NCI-H460 (cell line): ENCODE measurements around the gene TDRD6. TPM values are rescaled to one million over a fixed set of nuclear protein-coding genes. Genes with fewer than 3 reads are reported as not detected.
A peak's percentile ranks its signal among the peaks of the same experiment; 100 is the strongest.

Experiments used
- DNase-seq: peaks from one replicate; pipeline ENCODE4 v3.0.0-alpha.2; 2016; ENCODE audit warnings: low read depth; ENCODE audit errors: extremely low read depth
- total RNA-seq: library from RNA; depleted of rRNA; stranded (reverse); fragments of >200 nt; shearing (Covaris generic); gene quantifications from 2 replicates; pipeline ENCODE4 v1.2.3, GENCODE V29; 2014

TDRD6 gene
- total RNA-seq, 1 experiment from 2014 or later, result 0.25 TPM

DNA sequence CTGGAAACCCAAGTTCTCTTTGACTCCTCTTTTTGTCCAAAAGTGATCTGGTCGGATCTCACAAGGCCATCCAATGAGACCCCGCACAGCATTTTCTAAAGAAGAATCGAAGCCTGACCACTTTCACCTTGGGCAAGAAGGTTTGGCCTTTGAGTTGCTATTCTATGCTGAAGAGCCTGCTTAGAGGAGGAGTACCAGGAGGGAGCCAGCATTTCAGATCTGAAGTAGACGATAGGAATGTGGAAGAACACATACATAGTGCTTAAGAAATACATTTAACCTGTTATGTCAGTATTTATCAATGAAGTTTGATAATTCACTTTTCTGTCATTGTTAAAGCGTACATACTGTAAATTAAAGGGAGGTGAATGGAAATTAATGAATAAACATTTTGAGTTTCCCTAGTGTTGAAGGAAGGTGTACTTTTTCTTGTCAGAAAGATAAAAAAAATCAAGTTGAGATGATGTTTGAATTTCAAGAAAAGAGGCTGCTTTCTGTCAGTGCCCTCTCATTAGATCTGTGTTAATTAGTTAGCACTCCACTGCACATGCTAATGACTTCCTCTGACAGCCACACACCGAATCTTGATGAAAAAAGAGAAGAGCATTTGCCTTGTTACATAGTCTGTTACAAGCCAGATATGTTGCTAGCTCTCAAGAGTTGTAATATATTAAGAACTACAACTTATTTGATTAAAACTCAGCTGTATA is 10.9 kb upstream of the TDRD6 start:
- DNase-seq, result no peak

DNA sequence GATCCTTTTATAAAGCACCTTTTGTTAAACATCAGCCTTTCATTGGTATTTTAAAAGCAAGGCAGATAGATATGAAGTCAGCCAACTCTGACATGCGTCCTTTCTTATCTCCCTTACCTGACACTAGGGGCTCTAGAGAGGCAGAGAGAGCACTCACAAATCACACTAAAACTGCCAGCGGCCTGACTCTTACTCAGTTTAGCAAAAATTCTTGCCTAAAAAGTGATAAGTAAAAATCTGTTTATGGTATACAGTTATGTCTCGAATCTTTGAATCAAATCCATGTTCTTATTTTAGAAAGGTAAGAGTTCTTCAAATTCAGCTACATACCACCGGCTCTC is 10.4 kb upstream of the TDRD6 start:
- no peak for DNase-seq

DNA sequence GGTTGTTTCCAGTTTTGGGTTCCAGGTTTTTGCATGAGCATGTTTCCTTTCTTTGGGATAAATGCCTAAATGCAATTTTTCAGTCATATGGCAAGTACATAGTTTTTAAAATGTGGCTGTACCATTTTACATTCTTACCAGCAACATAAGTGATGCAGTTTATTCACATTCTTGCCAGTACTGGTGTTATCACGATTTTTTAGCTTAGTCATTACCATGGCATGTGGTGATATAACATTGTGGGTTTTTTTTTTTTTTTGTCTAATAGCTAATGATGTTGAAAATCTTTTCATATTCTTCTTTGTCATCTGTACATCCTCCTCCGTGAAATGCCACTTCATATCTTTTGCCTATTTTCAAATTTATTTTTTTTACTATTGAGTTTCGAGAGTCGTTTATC is 2.9 kb upstream of the TDRD6 start:
- no peak for DNase-seq

DNA sequence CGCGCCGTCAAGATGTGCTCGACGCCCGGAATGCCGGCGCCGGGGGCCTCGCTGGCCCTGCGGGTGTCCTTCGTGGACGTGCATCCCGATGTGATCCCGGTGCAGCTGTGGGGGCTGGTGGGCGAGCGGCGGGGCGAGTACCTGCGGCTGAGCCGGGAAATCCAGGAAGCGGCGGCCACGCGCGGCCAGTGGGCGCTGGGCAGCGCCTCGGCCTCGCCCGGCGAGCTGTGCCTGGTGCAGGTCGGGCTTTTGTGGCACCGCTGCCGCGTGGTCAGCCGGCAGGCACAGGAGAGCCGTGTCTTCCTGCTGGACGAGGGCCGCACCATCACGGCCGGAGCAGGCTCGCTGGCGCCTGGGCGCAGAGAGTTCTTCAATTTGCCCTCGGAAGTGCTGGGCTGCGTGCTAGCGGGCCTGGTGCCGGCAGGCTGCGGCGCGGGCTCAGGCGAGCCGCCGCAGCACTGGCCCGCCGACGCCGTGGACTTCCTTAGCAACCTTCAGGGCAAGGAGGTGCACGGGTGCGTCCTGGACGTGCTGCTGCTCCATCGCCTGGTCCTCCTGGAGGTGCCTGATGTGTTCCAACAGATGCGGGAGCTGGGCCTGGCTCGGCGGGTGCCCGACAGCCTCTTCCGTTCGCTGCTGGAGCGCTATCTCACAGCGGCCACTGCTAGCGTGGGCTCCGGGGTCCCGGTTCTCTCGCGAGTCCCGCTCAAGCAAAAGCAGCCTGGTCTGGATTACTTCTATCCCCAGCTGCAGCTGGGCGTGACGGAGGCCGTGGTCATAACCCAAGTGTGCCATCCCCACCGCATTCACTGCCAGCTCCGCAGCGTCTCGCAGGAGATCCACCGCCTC is 656 bp downstream of the TDRD6 start:
- no peak for DNase-seq

DNA sequence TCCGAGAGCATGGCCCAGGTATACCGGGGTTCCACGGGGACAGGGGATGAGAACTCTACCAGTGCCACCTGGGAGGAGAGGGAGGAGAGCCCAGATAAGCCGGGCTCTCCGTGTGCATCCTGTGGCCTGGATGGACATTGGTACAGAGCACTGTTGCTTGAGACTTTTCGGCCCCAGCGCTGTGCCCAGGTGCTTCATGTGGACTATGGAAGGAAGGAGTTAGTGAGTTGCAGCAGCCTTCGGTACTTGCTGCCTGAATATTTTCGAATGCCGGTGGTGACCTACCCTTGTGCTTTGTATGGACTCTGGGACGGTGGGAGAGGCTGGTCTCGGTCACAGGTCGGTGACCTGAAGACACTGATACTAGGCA is 1.3 kb downstream of the TDRD6 start:
- no peak for DNase-seq

DNA sequence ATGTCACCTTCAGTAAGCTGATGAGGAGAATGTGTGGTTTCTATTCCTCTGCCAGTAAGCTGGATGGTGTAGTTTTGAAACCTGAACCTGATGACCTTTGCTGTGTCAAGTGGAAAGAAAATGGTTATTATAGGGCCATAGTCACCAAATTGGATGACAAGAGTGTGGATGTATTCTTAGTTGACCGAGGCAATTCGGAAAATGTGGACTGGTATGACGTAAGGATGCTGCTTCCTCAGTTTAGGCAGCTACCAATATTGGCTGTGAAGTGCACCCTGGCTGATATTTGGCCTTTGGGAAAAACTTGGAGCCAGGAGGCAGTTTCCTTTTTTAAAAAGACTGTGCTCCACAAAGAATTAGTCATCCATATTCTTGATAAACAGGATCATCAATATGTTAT is 2.0 kb downstream of the TDRD6 start:
- no peak for DNase-seq

DNA sequence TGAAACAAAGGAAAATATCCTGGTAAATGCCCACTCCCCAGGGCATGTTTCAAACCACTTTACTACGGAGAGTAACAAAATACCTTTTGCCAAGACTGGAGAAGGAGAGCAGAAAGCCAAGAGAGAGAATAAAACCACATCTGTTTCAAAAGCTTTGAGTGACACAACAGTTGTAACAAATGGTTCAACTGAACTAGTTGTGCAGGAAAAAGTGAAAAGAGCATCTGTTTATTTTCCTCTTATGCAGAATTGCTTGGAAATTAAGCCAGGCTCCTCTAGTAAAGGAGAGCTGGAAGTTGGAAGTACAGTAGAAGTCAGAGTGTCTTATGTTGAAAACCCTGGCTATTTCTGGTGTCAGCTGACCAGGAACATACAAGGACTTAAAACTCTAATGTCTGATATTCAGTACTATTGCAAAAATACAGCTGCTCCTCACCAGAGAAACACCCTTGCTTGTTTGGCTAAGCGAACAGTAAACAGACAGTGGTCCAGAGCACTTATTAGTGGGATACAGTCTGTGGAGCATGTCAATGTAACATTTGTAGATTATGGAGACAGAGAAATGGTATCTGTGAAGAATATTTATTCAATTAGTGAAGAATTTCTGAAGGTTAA is 2.6 kb downstream of the TDRD6 start:
- no peak for DNase-seq

DNA sequence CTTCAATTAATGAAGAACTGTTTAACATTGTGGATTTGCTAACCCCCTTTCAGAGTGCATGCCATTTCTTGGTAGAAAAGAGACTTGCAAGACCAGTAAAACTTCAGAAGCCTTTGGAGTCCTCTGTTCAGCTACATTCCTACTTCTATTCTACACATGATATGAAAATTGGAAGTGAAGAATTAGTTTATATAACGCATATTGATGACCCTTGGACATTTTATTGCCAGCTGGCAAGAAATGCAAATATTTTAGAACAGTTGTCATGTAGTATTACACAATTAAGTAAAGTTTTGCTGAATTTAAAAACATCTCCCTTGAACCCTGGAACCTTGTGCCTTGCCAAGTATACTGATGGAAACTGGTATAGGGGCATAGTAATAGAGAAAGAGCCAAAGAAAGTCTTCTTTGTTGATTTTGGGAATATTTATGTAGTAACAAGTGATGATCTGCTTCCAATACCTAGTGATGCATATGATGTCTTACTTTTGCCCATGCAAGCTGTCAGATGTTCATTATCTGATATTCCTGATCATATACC is 3.3 kb downstream of the TDRD6 start:
- DNase-seq, result no peak

DNA sequence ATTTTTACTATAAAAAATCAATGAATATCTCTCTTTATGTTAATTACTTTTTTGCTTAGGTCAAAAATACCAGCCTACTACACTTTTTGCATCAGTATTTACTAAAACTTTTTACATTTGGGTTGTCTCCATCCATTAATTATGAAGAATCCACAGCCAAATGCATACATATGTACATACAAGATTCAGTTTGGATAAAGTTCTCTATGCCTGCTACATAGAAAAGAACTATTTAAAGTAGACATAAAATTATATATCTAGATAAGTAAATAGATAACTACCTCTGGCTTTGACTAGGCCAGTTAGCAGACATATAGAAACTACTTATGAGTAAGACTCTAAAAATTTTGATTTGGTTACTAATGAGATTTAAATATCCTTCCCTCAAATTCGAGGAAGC is 12.3 kb downstream of the TDRD6 start:
- DNase-seq, result no peak

DNA sequence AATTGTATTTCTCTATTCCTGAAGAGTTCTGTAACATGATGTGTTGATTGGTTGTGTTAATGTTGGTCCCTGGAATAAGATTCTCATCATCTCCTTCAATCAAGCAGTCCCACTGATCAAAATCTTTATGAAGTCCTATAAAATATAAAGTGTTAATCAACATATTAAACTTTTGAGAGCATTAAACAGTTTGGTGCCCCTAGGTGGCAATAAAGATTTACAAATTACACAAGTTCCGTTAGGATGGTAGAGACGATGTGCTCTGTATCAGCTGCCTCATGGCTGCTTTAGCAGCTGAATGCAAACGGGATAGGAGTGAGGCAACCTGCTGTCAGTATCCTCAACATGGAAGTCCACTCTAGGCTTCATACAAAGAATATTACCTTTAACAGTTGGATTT is 16.9 kb downstream of the TDRD6 start:
- DNase-seq, result peak; percentile 51

DNA sequence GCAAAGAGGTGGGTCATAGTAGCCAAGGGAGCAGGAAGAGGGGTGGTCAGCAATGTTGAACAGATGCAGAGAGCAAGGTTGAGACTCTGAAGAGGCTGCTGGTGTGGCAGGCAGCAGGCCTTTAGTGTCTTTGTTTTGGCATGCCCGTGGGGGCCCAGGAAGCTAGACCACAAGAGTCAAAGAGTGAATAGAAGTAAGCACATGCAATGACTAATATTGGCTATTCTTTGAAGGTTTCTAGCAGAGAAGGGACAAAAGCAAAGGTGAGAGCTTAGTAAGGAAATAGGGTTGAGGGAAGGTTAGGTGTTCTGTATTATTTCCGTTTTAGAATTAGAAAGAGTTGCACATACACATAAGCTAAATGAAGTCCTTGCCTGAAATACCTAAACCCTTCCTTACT is 18.8 kb downstream of the TDRD6 start:
- DNase-seq, result no peak

DNA sequence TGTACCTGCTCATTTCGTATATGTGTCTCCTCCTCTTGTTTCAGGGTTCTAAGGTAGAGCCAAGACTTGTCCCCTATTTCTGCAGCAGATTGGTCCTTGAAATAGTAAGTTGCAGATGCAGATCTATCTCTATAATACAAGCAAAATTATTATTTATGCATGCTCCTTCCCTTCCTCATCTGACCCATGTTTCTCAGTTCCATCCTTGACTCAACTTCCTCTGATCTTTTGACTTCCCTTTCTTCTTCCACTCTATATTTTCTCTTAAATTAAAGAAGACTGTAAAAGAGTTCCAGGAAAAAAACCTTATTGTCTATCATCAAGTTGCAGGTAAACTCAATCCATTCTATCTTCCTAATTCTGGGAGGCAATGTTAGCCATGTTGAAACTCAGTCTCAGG is 23.8 kb downstream of the TDRD6 start:
- no peak for DNase-seq

DNA sequence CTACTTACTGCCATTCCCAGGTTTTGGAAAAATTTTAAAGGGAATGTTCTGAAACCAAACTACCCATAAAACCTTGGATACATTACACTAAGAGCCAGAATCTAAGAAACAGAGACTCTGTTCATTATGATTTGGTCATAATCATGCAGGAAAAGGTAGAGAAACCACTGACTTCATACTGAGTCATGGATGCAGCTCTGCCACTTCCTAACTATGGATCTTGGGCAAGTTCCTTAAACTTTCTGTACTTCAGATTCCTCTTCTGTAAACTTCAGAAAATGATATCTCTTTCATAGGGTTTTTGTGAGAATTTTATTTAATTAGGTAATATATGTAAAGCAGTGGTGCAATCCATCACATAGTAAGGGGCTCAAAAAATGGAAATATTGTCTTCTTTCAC is 27.5 kb downstream of the TDRD6 start:
- no peak for DNase-seq

DNA sequence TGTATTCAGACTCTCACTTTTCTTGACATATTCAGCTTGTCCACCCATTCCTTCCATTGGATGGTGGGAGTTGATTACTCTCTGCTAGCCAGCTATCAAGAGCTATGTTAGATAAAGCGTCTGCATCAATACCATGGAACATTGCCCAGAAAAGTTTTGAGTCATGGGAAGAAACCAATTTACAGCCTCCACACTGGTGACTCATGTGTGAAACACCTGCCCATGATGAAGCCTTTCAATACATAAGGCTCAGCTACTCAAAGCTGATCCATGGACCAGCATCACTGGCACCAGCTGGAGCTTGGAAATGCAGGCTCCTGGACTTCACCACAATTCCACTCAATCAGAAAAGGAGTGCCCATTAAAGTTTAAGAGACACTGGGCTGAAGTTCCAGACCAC is 31.4 kb downstream of the TDRD6 start:
- DNase-seq, result no peak

DNA sequence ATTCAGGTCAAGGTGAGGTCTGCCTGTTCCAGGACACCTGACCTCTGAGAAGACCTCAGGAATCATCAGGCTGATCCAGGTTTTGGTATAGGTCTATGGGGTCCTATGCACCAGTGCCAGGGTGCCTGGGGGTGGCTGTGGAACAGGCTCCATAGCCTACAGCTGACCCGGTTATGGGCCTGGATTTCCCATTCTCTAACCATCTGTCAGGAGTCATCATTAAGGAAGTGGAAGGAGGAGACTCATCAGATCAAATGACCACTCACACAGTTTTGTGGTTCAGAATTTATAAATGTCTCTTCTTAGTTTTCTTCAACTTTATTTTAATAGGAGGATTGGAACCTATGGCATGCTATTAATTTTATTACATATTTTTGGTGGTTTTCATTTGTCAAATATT is 32.7 kb downstream of the TDRD6 start:
- DNase-seq, result no peak

DNA sequence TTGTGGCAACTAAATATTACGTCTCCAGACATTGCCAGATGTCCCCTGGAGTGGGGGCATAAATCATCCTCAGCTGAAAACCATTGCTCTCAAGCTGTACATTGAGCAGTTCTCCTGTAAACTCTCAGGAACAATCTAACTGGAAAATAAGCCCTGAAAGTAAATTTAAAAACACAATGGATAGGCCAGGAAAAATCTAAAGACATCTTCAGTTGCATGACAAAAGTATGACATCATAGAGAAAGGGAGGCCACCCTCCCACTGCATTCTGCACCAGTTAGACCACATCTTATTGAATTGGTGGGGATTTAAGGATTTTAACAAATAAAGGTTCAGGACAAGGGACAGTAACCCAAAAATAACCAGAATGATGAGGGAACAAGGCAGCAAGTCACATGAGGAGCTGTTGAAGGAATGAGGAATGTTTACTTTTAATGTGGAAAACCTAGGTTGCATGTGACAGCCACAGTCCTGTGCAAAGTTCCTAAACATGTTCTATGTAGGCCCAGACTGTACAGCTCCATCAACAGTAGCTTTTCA is 42.2 kb downstream of the TDRD6 start:
- DNase-seq, result no peak

DNA sequence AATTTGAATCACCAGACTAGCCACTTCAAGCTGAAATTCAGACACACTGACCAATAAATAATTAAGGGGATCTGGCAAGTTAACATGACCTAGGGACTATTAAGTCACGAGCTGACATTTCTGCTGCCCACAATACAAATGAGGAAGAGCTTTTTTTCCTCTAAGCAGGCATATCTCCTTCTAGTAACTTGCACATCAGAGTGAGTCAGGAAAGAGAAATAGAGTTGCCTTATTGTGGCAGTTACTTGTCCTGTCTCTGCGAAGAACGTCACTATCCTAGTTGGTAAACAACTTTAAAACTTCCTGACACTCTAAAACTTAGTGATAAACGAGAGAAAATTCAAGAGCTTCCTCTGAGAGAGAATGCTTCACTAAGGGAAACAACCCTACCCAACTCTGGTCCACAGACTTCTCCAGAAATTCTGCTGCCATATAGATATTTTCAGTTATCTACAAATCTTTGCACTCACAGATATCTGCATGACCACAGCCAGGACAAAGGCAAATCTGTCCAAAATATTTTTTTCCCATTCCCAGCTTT is 43.3 kb downstream of the TDRD6 start:
- DNase-seq, result peak; percentile 40

DNA sequence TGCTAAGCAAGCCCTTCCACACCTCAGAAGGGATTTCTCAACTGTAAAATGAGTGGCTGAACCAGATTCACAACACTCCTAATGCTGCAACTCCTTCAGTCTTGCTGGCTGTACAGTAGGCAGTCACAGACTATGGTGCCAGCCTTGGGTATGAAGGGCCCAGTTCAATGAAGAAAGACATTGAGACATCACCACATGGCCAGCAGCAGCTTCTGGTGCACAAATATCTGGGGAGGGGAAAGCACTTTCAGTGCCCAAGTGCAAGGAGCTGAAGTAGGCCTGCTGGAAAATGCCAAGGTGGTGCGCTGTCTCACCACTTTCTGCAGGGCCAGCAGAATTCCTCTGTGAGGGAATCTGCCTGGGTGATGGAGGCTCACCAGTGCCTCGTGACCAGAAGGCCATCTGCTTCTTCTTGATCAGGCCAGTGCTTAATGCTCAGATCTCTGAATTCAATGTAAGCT is 45.7 kb downstream of the TDRD6 start:
- DNase-seq, result no peak

DNA sequence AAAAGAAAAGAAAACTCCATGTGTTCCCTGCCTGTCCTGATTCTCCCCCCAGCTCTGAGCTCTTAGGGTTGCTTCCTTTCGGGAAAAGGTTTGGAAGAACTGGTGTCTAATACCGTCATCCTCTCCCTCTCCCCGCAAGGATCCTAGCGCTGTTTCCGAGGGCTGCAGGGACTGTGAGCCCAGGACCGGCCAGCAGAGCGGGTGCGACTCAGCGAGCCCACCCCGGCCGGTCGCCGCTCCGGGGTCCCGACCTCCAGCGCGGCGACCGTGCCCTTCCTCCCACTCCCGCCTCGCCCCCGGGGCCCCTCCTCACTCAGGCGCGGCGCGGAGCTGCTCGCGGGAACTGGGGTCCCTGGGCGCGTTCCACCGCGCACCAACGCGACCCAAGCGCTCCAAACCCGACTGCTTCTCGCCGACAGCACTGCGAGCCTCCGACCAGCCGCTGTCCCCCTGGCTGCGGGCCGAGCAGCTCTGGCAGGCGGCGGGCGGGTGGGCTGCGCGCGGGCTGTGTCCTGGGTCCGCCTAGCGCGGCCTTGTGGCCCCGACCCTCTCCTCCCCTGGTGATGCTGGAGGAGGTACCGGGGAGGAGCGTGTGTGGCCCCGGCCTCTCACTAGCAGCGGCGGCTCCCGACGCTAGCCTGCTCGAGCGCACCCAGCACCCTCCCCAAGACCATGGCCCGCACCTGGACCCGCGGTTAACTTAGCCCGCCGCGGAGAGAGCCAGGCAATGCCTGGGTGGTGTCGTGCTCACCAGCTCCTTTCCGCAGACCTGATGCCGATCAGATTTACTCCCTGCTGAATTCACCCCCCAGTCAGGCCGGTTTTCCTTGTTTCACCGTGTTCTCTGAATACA is 47.4 kb downstream of the TDRD6 start, which contains the start of gene PLA2G7:
Gene PLA2G7 (minus strand): TSS at position 509 of the 853 bp plus-strand sequence. CDS start 12,484 bp downstream, outside the sequence.
- DNase-seq, result peak; percentile 17

DNA sequence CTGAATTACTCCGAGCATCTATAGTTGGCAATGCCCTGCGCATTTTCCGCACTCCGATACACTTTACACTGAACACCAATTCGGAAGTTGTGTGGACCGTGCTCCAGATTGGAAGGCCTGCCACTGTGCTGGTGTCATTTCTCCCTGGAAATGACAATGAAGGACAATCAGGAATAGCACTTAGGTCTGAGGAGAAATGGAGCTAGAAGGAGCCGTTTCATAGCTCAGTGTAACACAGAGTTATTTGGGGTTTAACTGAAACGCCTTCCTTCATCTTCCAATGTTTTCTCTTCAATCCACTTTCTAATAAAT is 48.0 kb downstream of the TDRD6 start:
- DNase-seq, result no peak
